IMR-90 (cell line): ENCODE data around the gene CMBL. TPM values are rescaled to one million over a fixed set of nuclear protein-coding genes. Genes with fewer than 3 reads are reported as not detected.
A peak's percentile ranks its signal among the peaks of the same experiment; 100 is the strongest.

ENCODE experiments used
- ATAC-seq: fragments of 200-7000 bp; cut with Tn5 transposase; 2 replicates; pipeline ENCODE4 v1.9.1; 2020; ENCODE audit warnings: low read depth, mild to moderate bottlenecking, moderate library complexity
- BruUV-seq: library from RNA; stranded (reverse); fragments of 400-500 nt; replicated peaks from 2 replicates; lab custom pipeline; 2021; lab: Mats Ljungman, UMichigan
- CTCF ChIA-PET: fragments of 300-600 bp; formaldehyde crosslinking; extraction: SDS; loops from one replicate; lab custom pipeline; 2021; ENCODE audit warnings: antibody characterized with exemption; lab: Yijun Ruan, JAX
- POLR2A ChIA-PET: fragments of 300-600 bp; sonication (Branson Sonifier 250); formaldehyde crosslinking; loops from one replicate; lab custom pipeline; 2022; ENCODE audit warnings: antibody characterized with exemption; ENCODE audit not compliant: unreplicated experiment; lab: Charles Lee
- DNase-seq: peaks from one replicate; pipeline ENCODE4 v3.0.0; 2013
- H2AFZ ChIP-seq: replicated peaks from 2 replicates; pipeline ENCODE3; 2013; ENCODE audit warnings: low read length, mild to moderate bottlenecking; ENCODE audit not compliant: poor library complexity
- H2AK5ac ChIP-seq: 2 replicates; pipeline ENCODE4 v1.6.1; 2013; ENCODE audit warnings: low read depth, low read length, inconsistent platforms
- H2AK9ac ChIP-seq: replicated peaks from 2 replicates; pipeline ENCODE3; 2013; ENCODE audit warnings: mild to moderate bottlenecking, low read depth, low read length, moderate library complexity; ENCODE audit not compliant: poor library complexity
- H2BK120ac ChIP-seq: 2 replicates; pipeline ENCODE4 v1.6.1; 2013; ENCODE audit warnings: low read depth, low read length, inconsistent platforms
- H2BK15ac ChIP-seq: 3 replicates; pipeline ENCODE4 v1.6.1; 2013; ENCODE audit warnings: low read depth, low read length, inconsistent platforms
- H2BK20ac ChIP-seq: 2 replicates; pipeline ENCODE4 v1.6.1; 2013; ENCODE audit warnings: low read depth, mild to moderate bottlenecking, inconsistent platforms, low read length, moderate library complexity
- H2BK5ac ChIP-seq: 2 replicates; pipeline ENCODE4 v1.6.1; 2013; ENCODE audit warnings: mild to moderate bottlenecking, low read depth, low read length, inconsistent platforms; ENCODE audit not compliant: poor library complexity, severe bottlenecking
- H3K14ac ChIP-seq: replicated peaks from 2 replicates; pipeline ENCODE4 v1.6.1; 2013; ENCODE audit warnings: low read depth, low read length, inconsistent platforms
- H3K18ac ChIP-seq: 2 replicates; pipeline ENCODE4 v1.6.1; 2013; ENCODE audit warnings: low read depth, low read length, control low read depth
- H3K23ac ChIP-seq: 2 replicates; pipeline ENCODE4 v1.6.1; 2013; ENCODE audit warnings: low read depth, low read length, inconsistent platforms
- H3K27ac ChIP-seq: 2 replicates; pipeline ENCODE4 v1.5.1; 2013; ENCODE audit warnings: mild to moderate bottlenecking, control low read depth, low read length; ENCODE audit not compliant: insufficient read depth
- H3K27me3 ChIP-seq: 2 replicates; pipeline ENCODE4 v1.6.1; 2013; ENCODE audit warnings: low read length; ENCODE audit not compliant: control insufficient read depth, insufficient read depth
- H3K36me3 ChIP-seq: 2 replicates; pipeline ENCODE4 v1.6.1; 2013; ENCODE audit warnings: low read length, mixed read lengths; ENCODE audit not compliant: control insufficient read depth, insufficient read depth
- H3K4ac ChIP-seq: 2 replicates; pipeline ENCODE4 v1.6.1; 2013; ENCODE audit warnings: low read depth, low read length, inconsistent platforms
- H3K4me1 ChIP-seq: 2 replicates; pipeline ENCODE4 v1.6.1; 2013; ENCODE audit warnings: low read length, mixed read lengths; ENCODE audit not compliant: control insufficient read depth, insufficient read depth
- H3K4me2 ChIP-seq: 2 replicates; pipeline ENCODE4 v1.6.1; 2013; ENCODE audit warnings: low read depth, mild to moderate bottlenecking, control low read depth, low read length, moderate library complexity
- H3K4me3 ChIP-seq: 2 replicates; pipeline ENCODE4 v1.5.1; 2013; ENCODE audit warnings: low read depth, mild to moderate bottlenecking, control low read depth, low read length, moderate library complexity; ENCODE audit not compliant: insufficient read depth
- H3K56ac ChIP-seq: 2 replicates; pipeline ENCODE4 v1.6.1; 2013; ENCODE audit warnings: low read length, inconsistent platforms; ENCODE audit not compliant: insufficient read depth; ENCODE audit errors: extremely low read depth
- H3K79me1 ChIP-seq, 2 experiments: 2 replicates each; pipeline ENCODE4 v1.6.1; 2013; ENCODE audit warnings: low read length in 2 of 2, inconsistent platforms in 1 of 2, low read depth in 1 of 2
- H3K9ac ChIP-seq: 2 replicates; pipeline ENCODE4 v1.6.1; 2013; ENCODE audit warnings: low read depth, low read length, control low read depth
- H3K9me1 ChIP-seq: 2 replicates; pipeline ENCODE4 v1.6.1; 2013; ENCODE audit warnings: low read length, inconsistent platforms; ENCODE audit not compliant: insufficient read depth
- H3K9me3 ChIP-seq: 2 replicates; pipeline ENCODE4 v1.6.1; 2013; ENCODE audit warnings: low read length; ENCODE audit not compliant: control insufficient read depth, insufficient read depth
- H4K20me1 ChIP-seq: 2 replicates; pipeline ENCODE4 v1.6.1; 2013; ENCODE audit warnings: low read length, inconsistent platforms; ENCODE audit not compliant: insufficient read depth
- H4K5ac ChIP-seq: 2 replicates; pipeline ENCODE4 v1.6.1; 2013; ENCODE audit warnings: mild to moderate bottlenecking, low read depth, low read length, control low read depth
- H4K8ac ChIP-seq, 2 experiments: 2 replicates each; pipeline ENCODE4 v1.6.1; 2013; ENCODE audit warnings: low read depth in 2 of 2, low read length in 2 of 2, control low read depth in 1 of 2, inconsistent platforms in 1 of 2
- H4K91ac ChIP-seq: 2 replicates; pipeline ENCODE4 v1.6.1; 2013; ENCODE audit warnings: low read depth, low read length, inconsistent platforms; ENCODE audit not compliant: insufficient read depth
- BHLHE40 ChIP-seq: fragments of 150-350 bp; IDR thresholded peaks from 2 replicates; pipeline ENCODE4 v1.6.1; 2016; ENCODE audit warnings: mild to moderate bottlenecking, low read depth, low read length
- CEBPB ChIP-seq: IDR thresholded peaks from 2 replicates; pipeline ENCODE4 v1.6.1; 2012; ENCODE audit warnings: low read depth, low read length, improper control_type of control experiment
- CHD1 ChIP-seq: IDR thresholded peaks from 2 replicates; pipeline ENCODE4 v1.6.1; 2012; ENCODE audit warnings: low read depth, low read length, improper control_type of control experiment
- MAFK ChIP-seq: IDR thresholded peaks from 2 replicates; pipeline ENCODE4 v1.6.1; 2012; ENCODE audit warnings: low read depth, low read length, improper control_type of control experiment
- MAZ ChIP-seq: IDR thresholded peaks from 2 replicates; pipeline ENCODE4 v1.6.1; 2012; ENCODE audit warnings: low read depth, mild to moderate bottlenecking, low read length, improper control_type of control experiment, moderate library complexity, borderline replicate concordance
- MXI1 ChIP-seq: IDR thresholded peaks from 2 replicates; pipeline ENCODE4 v1.6.1; 2012; ENCODE audit warnings: low read depth, mild to moderate bottlenecking, low read length, moderate library complexity, borderline replicate concordance
- POLR2A ChIP-seq: IDR thresholded peaks from 2 replicates; pipeline ENCODE4 v1.6.1; 2012; ENCODE audit warnings: mild to moderate bottlenecking, low read depth, low read length
- RCOR1 ChIP-seq: IDR thresholded peaks from 2 replicates; pipeline ENCODE4 v1.6.1; 2012; ENCODE audit warnings: mild to moderate bottlenecking, low read length, improper control_type of control experiment; ENCODE audit not compliant: insufficient replicate concordance
- RFX5 ChIP-seq: IDR thresholded peaks from 2 replicates; pipeline ENCODE4 v1.8.0; 2012; ENCODE audit warnings: low read depth, mild to moderate bottlenecking, low read length, moderate library complexity
- SMC3 ChIP-seq: fragments of 150-350 bp; IDR thresholded peaks from 2 replicates; pipeline ENCODE4 v1.6.1; 2016; ENCODE audit warnings: low read depth, mild to moderate bottlenecking, antibody characterized with exemption, low read length, moderate library complexity
- WGBS, 2 experiments: methylation state at CpG; one replicate each; pipeline versions ENCODE4 v1.1.5 to v1.1.7; 2013; ENCODE audit warnings: missing lambda C conversion rate in 2 of 2; ENCODE audit not compliant: insufficient read length in 1 of 2; ENCODE audit errors: extremely low coverage in 2 of 2; 5-methylcytosine and 5-hydroxymethylcytosine counted together
- dilution Hi-C: fragments of 300-500 bp; cut with HindIII; formaldehyde crosslinking; loops from one replicate; pipeline ENCODE4 v1.14.3; 2018; ENCODE audit warnings: low sequenced_read_pairs; ENCODE audit not compliant: unreplicated experiment
- in situ Hi-C: fragments of 300-500 bp; cut with MboI; formaldehyde crosslinking; loops from 3 replicates; pipeline ENCODE4 v1.14.3; 2019; ENCODE audit warnings: low sequenced_read_pairs, inconsistent platforms, mixed read lengths
- intact Hi-C: fragments of 100-400 bp; cut with micrococcal nuclease; formaldehyde crosslinking; loops from 2 replicates; pipeline ENCODE4 v1.10.0; 2022
- polyA plus RNA-seq, 3 experiments: library from polyadenylated mRNA; depleted of rRNA; stranded (reverse); fragments of >200 nt; gene quantifications; 2 replicates each; pipeline ENCODE4 v1.2.3, GENCODE V29; 2012; ENCODE audit warnings: low replicate concordance in 1 of 3
- total RNA-seq: library from RNA; depleted of rRNA; stranded (reverse); fragments of >200 nt; gene quantifications from 2 replicates; pipeline ENCODE4 v1.2.3, GENCODE V29; 2012
- TF ChIP-seq, protein P1 (sequence below): conservative IDR thresholded peaks from 2 replicates; pipeline ENCODE4 v1.5.1; 2012; ENCODE audit warnings: mild to moderate bottlenecking, low read depth, low read length, improper control_type of control experiment
- TF ChIP-seq, protein P2 (sequence below): fragments of 150-350 bp; IDR thresholded peaks from 2 replicates; pipeline ENCODE4 v1.6.1; 2016; ENCODE audit warnings: low read depth, mild to moderate bottlenecking, low read length, moderate library complexity, borderline replicate concordance
- TF ChIP-seq, protein P3 (sequence below): fragments of 150-350 bp; IDR thresholded peaks from 2 replicates; pipeline ENCODE4 v1.6.1; 2017; ENCODE audit warnings: mild to moderate bottlenecking, antibody characterized with exemption, low read length, low read depth

The CMBL gene
- total and polyA plus RNA-seq, 2 of the 4 experiments (the other 2 are of a cell fraction), result 5.0 to 26.3 TPM

DNA sequence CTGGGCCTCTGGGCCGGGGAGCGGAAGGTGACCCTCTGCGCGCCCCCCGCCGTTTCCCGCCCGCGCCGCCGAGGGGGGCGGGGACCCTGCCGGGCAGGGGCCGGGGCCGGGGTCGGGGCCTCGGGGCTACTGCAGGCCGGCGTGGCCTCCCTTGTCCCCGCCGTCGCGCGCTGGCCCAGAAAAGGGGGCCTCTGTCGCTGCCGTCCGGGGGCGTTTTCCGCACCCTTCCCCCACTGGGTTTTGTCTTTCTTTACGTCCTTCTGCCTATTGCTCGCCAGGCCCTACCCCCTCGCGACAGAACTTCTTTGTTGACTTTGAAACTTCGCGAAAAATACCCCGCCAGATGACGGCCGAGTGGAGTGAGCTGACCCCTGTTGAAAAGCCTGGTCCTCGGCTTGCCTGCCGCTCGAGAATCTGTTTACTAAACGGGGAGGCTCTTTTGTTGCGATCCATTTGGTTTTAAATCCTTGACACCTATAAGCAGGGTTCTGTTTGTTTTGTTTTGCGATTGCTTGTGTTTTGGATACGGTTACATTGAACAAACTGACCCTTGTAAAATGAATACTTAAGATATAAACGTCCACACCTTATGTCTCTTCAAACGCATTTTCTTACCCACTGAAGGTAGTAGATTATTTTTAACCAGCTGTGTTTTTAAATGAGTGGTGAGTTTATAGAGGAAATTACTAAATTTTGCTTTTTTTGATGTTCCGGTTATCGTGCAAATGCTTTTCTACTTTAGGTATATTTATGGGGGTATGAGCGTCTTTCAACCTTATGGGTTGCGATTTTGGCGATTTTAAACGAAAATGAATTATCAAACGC lies 46.6 kb upstream of the CMBL start:
- peak overlapping the region; percentile 97 for H3K4me2 ChIP-seq
- dilution Hi-C loops (no loop called here), in situ Hi-C loops (no loop called here), intact Hi-C loops (loop anchor here (5.0 kb wide), 1 partner anchor 68 kb away; no protein-coding TSS in a partner anchor)
- peak overlapping the region; percentile 1; the same call in 1 of the 2 replicates for H3K56ac ChIP-seq
- H3K79me1 ChIP-seq, result peaks cover 0 to 37% of the 10 kb centered on the region in 2 experiments; a peak in 2 of 4 replicates
- peak overlapping the region; percentile 99 for H3K27ac ChIP-seq
- H3K14ac ChIP-seq, result peak overlapping the region; percentile 54
- ChIA-PET CTCF (interaction anchor here (1.1 kb wide), 1 partner anchor 10 kb away, joined by 3 read pairs; no protein-coding TSS in a partner anchor), POLR2A (interaction anchor here (0.6 kb wide), 1 partner anchor 14 kb away, joined by 5 read pairs; no protein-coding TSS in a partner anchor)
- peak overlapping the region; percentile 91 for H3K9ac ChIP-seq
- peaks cover 41% of the 10 kb centered on the region for H4K20me1 ChIP-seq
- H3K36me3 ChIP-seq, result no peaks in the 10 kb centered on the region
- peak overlapping the region; percentile 1 for H2BK120ac ChIP-seq
- no TSS peak for BruUV-seq
- H3K9me1 ChIP-seq, result peaks cover 9% of the 10 kb centered on the region
- H2AK9ac ChIP-seq, result peak overlapping the region; percentile 91
- DNase-seq, result peak; percentile 50
- peak overlapping the region; percentile 31 for H4K91ac ChIP-seq
- peaks cover 10% of the 10 kb centered on the region for H3K4me1 ChIP-seq
- H2AK5ac ChIP-seq, result no peak overlapping the region
- H3K9me3 ChIP-seq, result no peaks in the 10 kb centered on the region
- peak overlapping the region; percentile 3; the same call in 1 of the 2 replicates for H4K5ac ChIP-seq
- no peaks in the 10 kb centered on the region for H3K27me3 ChIP-seq
- peak overlapping the region; percentile 83 for H3K4ac ChIP-seq
- peak overlapping the region; percentile 97 for H2AFZ ChIP-seq
- no peak overlapping the region for H2BK15ac ChIP-seq
- H3K18ac ChIP-seq, result peak overlapping the region; percentile 85
- peak overlapping the region; percentile 92 for H3K4me3 ChIP-seq
- H4K8ac ChIP-seq, result peak overlapping the region; percentile 84 to 91; a peak in 3 of 4 replicates
- WGBS, 2 experiments, result 2% methylated on average over 12 of the region's 54 CpGs; no CpG with 5 or more reads in 1 of the 2 experiments
- peak overlapping the region; percentile 95 for H2BK5ac ChIP-seq
- peak; percentile 12 for ATAC-seq
- H3K23ac ChIP-seq, result peak overlapping the region; percentile 11
- H2BK20ac ChIP-seq, result no peak overlapping the region
- TF ChIP-seq, protein P1, sequence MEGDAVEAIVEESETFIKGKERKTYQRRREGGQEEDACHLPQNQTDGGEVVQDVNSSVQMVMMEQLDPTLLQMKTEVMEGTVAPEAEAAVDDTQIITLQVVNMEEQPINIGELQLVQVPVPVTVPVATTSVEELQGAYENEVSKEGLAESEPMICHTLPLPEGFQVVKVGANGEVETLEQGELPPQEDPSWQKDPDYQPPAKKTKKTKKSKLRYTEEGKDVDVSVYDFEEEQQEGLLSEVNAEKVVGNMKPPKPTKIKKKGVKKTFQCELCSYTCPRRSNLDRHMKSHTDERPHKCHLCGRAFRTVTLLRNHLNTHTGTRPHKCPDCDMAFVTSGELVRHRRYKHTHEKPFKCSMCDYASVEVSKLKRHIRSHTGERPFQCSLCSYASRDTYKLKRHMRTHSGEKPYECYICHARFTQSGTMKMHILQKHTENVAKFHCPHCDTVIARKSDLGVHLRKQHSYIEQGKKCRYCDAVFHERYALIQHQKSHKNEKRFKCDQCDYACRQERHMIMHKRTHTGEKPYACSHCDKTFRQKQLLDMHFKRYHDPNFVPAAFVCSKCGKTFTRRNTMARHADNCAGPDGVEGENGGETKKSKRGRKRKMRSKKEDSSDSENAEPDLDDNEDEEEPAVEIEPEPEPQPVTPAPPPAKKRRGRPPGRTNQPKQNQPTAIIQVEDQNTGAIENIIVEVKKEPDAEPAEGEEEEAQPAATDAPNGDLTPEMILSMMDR, result no peak
- TF ChIP-seq RCOR1 (no peak), RFX5 (no peak), SMC3 (no peak), CEBPB (no peak), MAZ (no peak), BHLHE40 (no peak), POLR2A (no peak), MAFK (no peak), CHD1 (no peak), MXI1 (no peak)
- TF ChIP-seq, protein P2, sequence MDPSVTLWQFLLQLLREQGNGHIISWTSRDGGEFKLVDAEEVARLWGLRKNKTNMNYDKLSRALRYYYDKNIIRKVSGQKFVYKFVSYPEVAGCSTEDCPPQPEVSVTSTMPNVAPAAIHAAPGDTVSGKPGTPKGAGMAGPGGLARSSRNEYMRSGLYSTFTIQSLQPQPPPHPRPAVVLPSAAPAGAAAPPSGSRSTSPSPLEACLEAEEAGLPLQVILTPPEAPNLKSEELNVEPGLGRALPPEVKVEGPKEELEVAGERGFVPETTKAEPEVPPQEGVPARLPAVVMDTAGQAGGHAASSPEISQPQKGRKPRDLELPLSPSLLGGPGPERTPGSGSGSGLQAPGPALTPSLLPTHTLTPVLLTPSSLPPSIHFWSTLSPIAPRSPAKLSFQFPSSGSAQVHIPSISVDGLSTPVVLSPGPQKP, result no peak
- TF ChIP-seq, protein P3, sequence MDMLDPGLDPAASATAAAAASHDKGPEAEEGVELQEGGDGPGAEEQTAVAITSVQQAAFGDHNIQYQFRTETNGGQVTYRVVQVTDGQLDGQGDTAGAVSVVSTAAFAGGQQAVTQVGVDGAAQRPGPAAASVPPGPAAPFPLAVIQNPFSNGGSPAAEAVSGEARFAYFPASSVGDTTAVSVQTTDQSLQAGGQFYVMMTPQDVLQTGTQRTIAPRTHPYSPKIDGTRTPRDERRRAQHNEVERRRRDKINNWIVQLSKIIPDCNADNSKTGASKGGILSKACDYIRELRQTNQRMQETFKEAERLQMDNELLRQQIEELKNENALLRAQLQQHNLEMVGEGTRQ, result no peak
